Bronchial epithelial cell (primary cell): ENCODE measurements around the gene SDR9C7. TPM values are rescaled to one million over a fixed set of nuclear protein-coding genes. Genes with fewer than 3 reads are reported as not detected.
"Not testable (repeated sequence)": the region's sequence is repeated elsewhere in the genome, so short reads cannot be mapped to it uniquely, and the experiment has no call there.

Experiments used
- DNase-seq: peaks from one replicate; pipeline ENCODE4 v3.0.0-alpha.2; 2010; ENCODE audit warnings: low read depth
- FAIRE-seq: peaks from 2 replicates; lab custom pipeline; 2011; peaks lifted over from hg19 to GRCh38; lab: Jason Lieb, UNC
- H3K27me3 ChIP-seq: 2 replicates; pipeline ENCODE4 v1.5.1; 2011; ENCODE audit warnings: low read length; ENCODE audit not compliant: control insufficient read depth, insufficient read depth
- H3K36me3 ChIP-seq: 2 replicates; pipeline ENCODE4 v1.5.1; 2011; ENCODE audit warnings: low read length; ENCODE audit not compliant: control insufficient read depth, insufficient read depth
- H3K4me3 ChIP-seq: 2 replicates; pipeline ENCODE4 v1.5.1; 2011; ENCODE audit warnings: mild to moderate bottlenecking, low read depth, low read length, control low read depth
- CTCF ChIP-seq: IDR thresholded peaks from 2 replicates; pipeline ENCODE4 v1.5.1; 2011; ENCODE audit warnings: mild to moderate bottlenecking, moderate library complexity, low read length, control low read depth, inconsistent platforms; ENCODE audit not compliant: insufficient read depth, severe bottlenecking
- total RNA-seq: library from RNA; depleted of rRNA; stranded (reverse); fragments of >200 nt; gene quantifications from 2 replicates; pipeline ENCODE4 v1.2.1, GENCODE V29; 2014

Gene SDR9C7
- total RNA-seq: 0.26 and 4.9 TPM in 2 replicates

GRCh38 chr12:56933826-56934625 lies at the start of gene SDR9C7:
TSS of gene SDR9C7 (minus strand) at chr12:56934408. CDS start at chr12:56934261, 147 bp downstream.
- Histone ChIP-seq H3K4me3 (no peak within 1 kb of the TSS), H3K27me3 (no peaks in the 10 kb centered on the region), H3K36me3 (no peaks in the 10 kb centered on the region)
- no peak for DNase-seq
- no peak for TF ChIP-seq CTCF
- FAIRE-seq: no peak

DNA sequence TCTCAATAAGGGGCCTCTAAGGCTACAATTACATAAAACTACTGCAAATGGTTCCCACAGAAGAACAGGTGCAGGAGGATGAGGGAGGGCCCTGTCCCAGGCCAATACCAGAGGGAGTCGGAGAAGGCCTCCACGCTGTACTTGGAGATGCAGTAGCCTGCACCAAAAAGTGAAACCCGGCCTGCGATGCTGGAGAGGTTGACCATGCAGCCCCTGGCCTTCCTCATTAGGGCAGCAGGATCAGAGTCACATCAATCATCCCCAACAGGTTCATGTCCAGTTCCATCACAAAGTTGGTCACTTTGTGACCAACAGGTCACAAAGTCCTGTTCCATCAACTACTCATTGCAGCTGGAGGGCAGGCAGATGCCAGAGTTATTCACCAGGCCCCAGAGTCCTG lies 49.2 kb upstream of the SDR9C7 start:
- no peak overlapping the region for H3K4me3 ChIP-seq
- no peak for TF ChIP-seq CTCF
- no peak for FAIRE-seq

DNA sequence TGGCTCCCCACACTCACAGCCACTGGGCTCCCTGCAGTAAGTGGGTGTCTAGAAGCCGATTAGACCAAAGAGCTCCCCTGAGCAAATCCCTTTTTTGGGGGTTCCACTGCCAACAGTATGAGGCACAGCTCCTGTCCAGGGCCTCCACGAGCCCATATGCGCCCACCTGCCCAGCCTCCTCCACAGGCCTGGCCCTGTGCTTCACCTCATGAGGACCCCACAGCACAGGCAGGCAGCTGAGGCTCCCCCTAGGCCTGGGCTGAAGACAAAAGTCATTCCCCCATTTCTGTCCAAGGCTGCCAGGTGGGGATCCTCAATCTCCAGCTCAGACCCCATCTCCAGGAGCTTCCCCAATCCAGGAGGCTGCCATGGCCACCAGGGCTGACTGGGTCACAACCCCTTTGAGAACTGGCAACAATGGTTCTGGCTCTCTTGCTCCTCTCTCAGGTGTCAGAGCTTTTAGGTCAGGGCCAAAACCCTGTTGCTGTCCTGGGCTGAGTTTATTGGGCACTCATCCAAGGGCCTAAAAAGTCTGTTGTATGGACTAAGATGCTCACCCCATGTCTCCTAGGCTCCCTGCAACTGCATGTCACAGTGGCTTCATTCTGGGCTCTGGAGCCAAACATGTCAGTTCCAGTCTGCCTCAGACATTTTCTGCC lies 48.5 kb upstream of the SDR9C7 start:
- not testable (repeated sequence) for H3K4me3 ChIP-seq, H3K27me3 ChIP-seq, H3K36me3 ChIP-seq, DNase-seq, FAIRE-seq

More for the DNA sequence above, 49.2 kb upstream of the SDR9C7 start:
- H3K36me3 ChIP-seq: no peaks in the 10 kb centered on the region
- DNase-seq: no peak
- no peaks in the 10 kb centered on the region for H3K27me3 ChIP-seq

DNA sequence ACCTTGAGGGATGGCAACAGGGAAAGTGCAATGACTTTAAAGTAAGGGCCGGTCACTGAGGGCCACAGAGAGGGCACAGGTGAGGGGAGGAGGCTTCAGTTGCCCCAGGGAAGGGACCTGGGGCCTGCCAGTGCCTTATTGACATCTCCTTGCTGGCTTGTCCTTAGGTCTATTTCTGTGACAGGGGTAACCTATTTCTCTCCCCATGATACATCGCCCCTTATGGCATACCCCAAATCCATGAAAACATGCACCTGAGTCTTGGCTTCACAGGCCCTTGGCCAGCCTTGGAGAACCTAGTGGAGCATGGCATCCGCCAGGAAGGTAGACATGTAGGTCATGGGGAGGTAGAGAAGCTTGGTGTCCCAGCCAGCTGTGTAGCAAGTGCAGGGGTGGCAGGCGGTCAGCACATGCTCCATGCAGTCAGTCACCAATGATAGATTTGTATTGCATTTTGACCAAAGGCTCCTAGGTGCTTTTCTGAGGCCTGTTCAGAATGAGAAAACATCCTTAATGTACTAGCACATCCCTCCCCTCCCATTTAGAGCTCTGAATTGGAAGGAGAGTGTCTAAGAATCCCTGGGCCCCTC lies 46.8 kb upstream of the SDR9C7 start:
- Histone ChIP-seq H3K36me3 (no peaks in the 10 kb centered on the region), H3K4me3 (no peak overlapping the region), H3K27me3 (no peaks in the 10 kb centered on the region)
- FAIRE-seq (no peak), DNase-seq (no peak)
- TF ChIP-seq CTCF: no peak

GRCh38 chr12:56980268-56980667 lies 46.1 kb upstream of the SDR9C7 start:
- Histone ChIP-seq H3K27me3 (no peaks in the 10 kb centered on the region), H3K4me3 (no peak overlapping the region), H3K36me3 (no peaks in the 10 kb centered on the region)
- TF ChIP-seq CTCF: no peak
- DNase-seq (peak; percentile 60), FAIRE-seq (no peak)

GRCh38 chr12:56979628-56980027 lies 45.4 kb upstream of the SDR9C7 start:
- no peak for TF ChIP-seq CTCF
- H3K36me3 ChIP-seq: no peaks in the 10 kb centered on the region
- FAIRE-seq (no peak), DNase-seq (peak; percentile 55)
- no peak overlapping the region for H3K4me3 ChIP-seq
- H3K27me3 ChIP-seq: no peaks in the 10 kb centered on the region
